HG03342 (cell line): Measurements from ENCODE around the gene NDUFA7.
"Not testable (repeated sequence)": the region's sequence is repeated elsewhere in the genome, so short reads cannot be mapped to it uniquely, and the experiment has no call there.

Source experiments
- ATAC-seq: cut with Tn5 transposase; IDR thresholded peaks from one replicate; pipeline ENCODE4 v1.9.1; 2021; ENCODE audit warnings: mild to moderate bottlenecking, moderate library complexity; ENCODE audit not compliant: unreplicated experiment

NDUFA7 gene

DNA sequence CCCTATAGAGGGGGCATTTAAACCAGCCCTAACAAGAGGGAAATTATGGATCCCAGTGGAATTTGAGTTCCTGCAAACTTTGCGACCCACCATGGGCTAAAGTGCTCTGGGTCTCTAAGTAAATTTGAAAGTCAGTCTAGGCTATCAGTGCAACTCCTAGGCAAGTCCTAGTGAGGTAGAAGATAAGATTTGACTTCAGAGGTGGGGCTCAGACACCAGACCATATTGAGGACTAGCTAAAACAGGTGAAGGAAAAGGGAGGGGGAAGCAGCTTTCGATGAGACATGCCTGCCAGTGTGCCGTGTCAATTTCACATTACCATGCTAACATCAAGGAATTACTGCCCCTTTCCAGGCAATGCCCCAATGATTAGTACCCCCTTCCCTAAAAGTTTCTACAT lies 51.5 kb downstream of the NDUFA7 start:
- ATAC-seq, result no peak

- no peak for ATAC-seq
Measured at GRCh38 chr19:8265872-8266271, 55.3 kb downstream of the NDUFA7 start.

GRCh38 chr19:8264248-8264647 lies 56.9 kb downstream of the NDUFA7 start:
- not testable (repeated sequence) for ATAC-seq

DNA sequence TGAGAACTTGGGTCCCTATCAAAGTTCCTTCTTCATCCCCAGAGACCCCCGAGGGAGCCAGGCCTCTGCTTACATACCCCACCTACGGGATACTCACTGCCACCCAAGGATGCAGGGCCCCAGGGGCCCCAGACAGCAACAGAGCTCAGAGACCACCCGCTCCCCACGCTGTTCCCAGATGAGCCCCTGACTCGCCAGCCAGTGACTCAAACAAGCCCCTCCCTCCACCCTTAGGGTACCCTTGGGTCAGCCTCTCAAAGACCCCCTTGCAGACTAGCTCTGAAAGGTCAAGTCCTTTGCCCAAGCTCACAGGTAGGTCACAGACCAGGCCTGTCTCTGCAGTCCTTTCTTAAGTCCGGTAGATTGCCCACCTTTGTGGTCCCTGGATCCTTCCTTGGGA lies 58.7 kb downstream of the NDUFA7 start:
- no peak for ATAC-seq

GRCh38 chr19:8261881-8262280 lies 59.3 kb downstream of the NDUFA7 start:
- no peak for ATAC-seq

DNA sequence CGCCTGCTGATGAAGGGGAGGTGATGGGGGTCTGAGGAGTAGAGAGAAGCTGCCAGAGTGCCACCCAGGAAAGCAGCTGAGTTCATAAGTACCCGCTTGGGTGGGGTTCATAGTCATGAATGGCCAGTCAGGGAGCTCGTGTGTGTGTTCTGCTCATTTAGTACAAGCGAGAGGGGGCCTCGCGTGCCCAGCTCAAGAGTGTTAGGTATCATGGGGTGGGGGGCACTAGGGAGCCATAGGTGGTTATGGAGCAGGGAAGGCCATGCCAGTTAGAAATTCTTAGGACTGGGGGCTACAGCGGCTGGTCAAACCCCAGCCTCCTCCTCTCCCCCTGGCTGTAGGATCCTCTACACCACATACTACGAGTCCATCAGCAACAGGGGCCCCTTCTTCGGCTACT lies 59.8 kb downstream of the NDUFA7 start:
- no peak for ATAC-seq
